CD14-positive monocyte (primary cell): ENCODE results near the gene BRAF. TPM values are rescaled to one million over a fixed set of nuclear protein-coding genes. Genes with fewer than 3 reads are reported as not detected.

Experiments used
- DNase-seq, 3 donors: peaks; one replicate each; pipeline ENCODE4 v3.0.0-alpha.2; 2011 to 2022
- H2AFZ ChIP-seq: 2 replicates; pipeline ENCODE4 v1.6.0; 2012; ENCODE audit warnings: mild to moderate bottlenecking, low read depth, low read length, inconsistent platforms; ENCODE audit not compliant: insufficient read depth, poor library complexity, severe bottlenecking
- H3K27ac ChIP-seq, 2 donors: 1 replicate in 1 of 2; 2 replicates in 1 of 2; pipeline ENCODE4 v1.5.1; 2012 to 2013; ENCODE audit warnings: low read length in 2 of 2, control low read depth in 1 of 2, inconsistent platforms in 1 of 2, low read depth in 1 of 2, mild to moderate bottlenecking in 1 of 2
- H3K27me3 ChIP-seq, 2 donors: one replicate each; pipeline versions ENCODE4 v1.6.0 to v1.6.1; 2011 to 2013; ENCODE audit warnings: low read length in 2 of 2; ENCODE audit not compliant: control insufficient read depth in 2 of 2, insufficient read depth in 2 of 2
- H3K36me3 ChIP-seq, 2 donors: replicated peaks in 1 of 2; 1 replicate in 1 of 2; 2 replicates in 1 of 2; pipeline versions ENCODE4 v1.5.1 to v1.6.1; 2012 to 2013; ENCODE audit warnings: low read length in 2 of 2, control low read depth in 1 of 2, inconsistent platforms in 1 of 2, mild to moderate bottlenecking in 1 of 2; ENCODE audit not compliant: insufficient read depth in 2 of 2, control insufficient read depth in 1 of 2
- H3K4me1 ChIP-seq, 2 donors: 1 replicate in 1 of 2; 2 replicates in 1 of 2; pipeline versions ENCODE4 v1.5.1 to v1.6.1; 2012 to 2013; ENCODE audit warnings: low read length in 2 of 2, control low read depth in 1 of 2, inconsistent platforms in 1 of 2, mild to moderate bottlenecking in 1 of 2, moderate library complexity in 1 of 2; ENCODE audit not compliant: insufficient read depth in 2 of 2, control insufficient read depth in 1 of 2
- H3K4me2 ChIP-seq: replicated peaks from 2 replicates; pipeline ENCODE3; 2012; ENCODE audit warnings: low read length, moderate library complexity, mild to moderate bottlenecking; ENCODE audit not compliant: poor library complexity, severe bottlenecking; ENCODE audit errors: extremely low read depth
- H3K4me3 ChIP-seq, 3 experiments: fragments of 200-600 bp in 1 of 3; sonication (generic) in 1 of 3; replicated peaks in 1 of 3; 1 replicate in 2 of 3; 2 replicates in 1 of 3; pipeline ENCODE4 v1.5.1; 2011 to 2013; ENCODE audit warnings: low read length in 3 of 3, mild to moderate bottlenecking in 3 of 3, control low read depth in 2 of 3, low read depth in 2 of 3, inconsistent platforms in 1 of 3, moderate library complexity in 1 of 3
- H3K79me2 ChIP-seq: 2 replicates; pipeline ENCODE4 v1.6.0; 2012; ENCODE audit warnings: mild to moderate bottlenecking, control low read depth, inconsistent platforms, low read length, moderate library complexity; ENCODE audit not compliant: insufficient read depth
- H3K9ac ChIP-seq: 2 replicates; pipeline ENCODE4 v1.6.0; 2017; ENCODE audit warnings: low read length, mild to moderate bottlenecking; ENCODE audit not compliant: insufficient read depth, poor library complexity, severe bottlenecking
- H3K9me3 ChIP-seq, 2 donors: replicated peaks in 1 of 2; 1 replicate in 1 of 2; 2 replicates in 1 of 2; pipeline versions ENCODE4 v1.5.1 to v1.6.1; 2012 to 2013; ENCODE audit warnings: low read length in 2 of 2, control low read depth in 1 of 2; ENCODE audit not compliant: control insufficient read depth in 1 of 2, insufficient read depth in 1 of 2
- H4K20me1 ChIP-seq: 2 replicates; pipeline ENCODE4 v1.6.0; 2012; ENCODE audit warnings: mild to moderate bottlenecking, low read length, control low read depth, moderate library complexity; ENCODE audit not compliant: insufficient read depth
- H3K27ac Mint-ChIP-seq, 7 donors: one replicate each; pipeline ENCODE4 v1.8.0; 2020; ENCODE audit warnings: mild to moderate bottlenecking in 7 of 7, mixed read lengths in 7 of 7, moderate library complexity in 6 of 7, inconsistent platforms in 2 of 7
- H3K27me3 Mint-ChIP-seq, 3 donors: one replicate each; pipeline ENCODE4 v1.8.0; 2021 to 2022; ENCODE audit warnings: low read depth in 3 of 3, mild to moderate bottlenecking in 3 of 3, mixed read lengths in 3 of 3, moderate library complexity in 3 of 3, inconsistent platforms in 1 of 3
- H3K36me3 Mint-ChIP-seq, 2 donors: one replicate each; pipeline ENCODE4 v1.8.0; 2020; ENCODE audit warnings: mixed read lengths in 2 of 2, inconsistent platforms in 1 of 2, mild to moderate bottlenecking in 1 of 2
- H3K4me1 Mint-ChIP-seq: one replicate; pipeline ENCODE4 v1.8.0; 2020; ENCODE audit warnings: mild to moderate bottlenecking, mixed read lengths
- H3K4me3 Mint-ChIP-seq, 2 donors: one replicate each; pipeline ENCODE4 v1.8.0; 2020; ENCODE audit warnings: mild to moderate bottlenecking in 2 of 2, mixed read lengths in 2 of 2, moderate library complexity in 1 of 2
- H3K9me3 Mint-ChIP-seq, 7 donors: one replicate each; pipeline ENCODE4 v1.8.0; 2020 to 2022; ENCODE audit warnings: mixed read lengths in 7 of 7, mild to moderate bottlenecking in 6 of 7, moderate library complexity in 6 of 7, inconsistent platforms in 2 of 7
- WGBS: methylation state at CpG from one replicate; pipeline ENCODE4 v1.1.5; 2013; ENCODE audit warnings: missing lambda C conversion rate; ENCODE audit not compliant: insufficient coverage; 5-methylcytosine and 5-hydroxymethylcytosine counted together
- intact Hi-C, 2 donors: fragments of 100-400 bp; cut with micrococcal nuclease; formaldehyde crosslinking; loops; one replicate each; pipeline versions ENCODE4 v1.15.0 to v1.15.1; 2023
- polyA plus RNA-seq, 3 donors: library from polyadenylated mRNA; depleted of rRNA in 1 of 3; unstranded in 2 of 3; stranded (reverse) in 1 of 3; fragments of 300-500 nt in 2 of 3; fragments of >200 nt in 1 of 3; fragmentation: Illumina TruSeq in 2 of 3; gene quantifications; 1 replicate in 2 of 3; 2 replicates in 1 of 3; pipeline ENCODE4 v1.2.3, GENCODE V29; 2012 to 2021
- TF ChIP-seq, protein P1 (sequence below): fragments of 200-600 bp; IDR thresholded peaks from one replicate; pipeline ENCODE4 v1.8.0; 2022; ENCODE audit warnings: antibody characterized with exemption, mild to moderate bottlenecking

BRAF gene
- polyA plus RNA-seq, 3 donors, result 3.8 to 10.0 (median 5.6) TPM

GRCh38 chr7:140972344-140972743 lies 47.6 kb upstream of the BRAF start:
- TF ChIP-seq, protein P1, sequence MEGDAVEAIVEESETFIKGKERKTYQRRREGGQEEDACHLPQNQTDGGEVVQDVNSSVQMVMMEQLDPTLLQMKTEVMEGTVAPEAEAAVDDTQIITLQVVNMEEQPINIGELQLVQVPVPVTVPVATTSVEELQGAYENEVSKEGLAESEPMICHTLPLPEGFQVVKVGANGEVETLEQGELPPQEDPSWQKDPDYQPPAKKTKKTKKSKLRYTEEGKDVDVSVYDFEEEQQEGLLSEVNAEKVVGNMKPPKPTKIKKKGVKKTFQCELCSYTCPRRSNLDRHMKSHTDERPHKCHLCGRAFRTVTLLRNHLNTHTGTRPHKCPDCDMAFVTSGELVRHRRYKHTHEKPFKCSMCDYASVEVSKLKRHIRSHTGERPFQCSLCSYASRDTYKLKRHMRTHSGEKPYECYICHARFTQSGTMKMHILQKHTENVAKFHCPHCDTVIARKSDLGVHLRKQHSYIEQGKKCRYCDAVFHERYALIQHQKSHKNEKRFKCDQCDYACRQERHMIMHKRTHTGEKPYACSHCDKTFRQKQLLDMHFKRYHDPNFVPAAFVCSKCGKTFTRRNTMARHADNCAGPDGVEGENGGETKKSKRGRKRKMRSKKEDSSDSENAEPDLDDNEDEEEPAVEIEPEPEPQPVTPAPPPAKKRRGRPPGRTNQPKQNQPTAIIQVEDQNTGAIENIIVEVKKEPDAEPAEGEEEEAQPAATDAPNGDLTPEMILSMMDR, result no peak
- Mint-ChIP-seq H3K27me3 (peaks cover 0 to 2% (median 0%) of the 10 kb centered on the region in 3 donors), H3K4me3 (no peak overlapping the region), H3K36me3 (no peaks in the 10 kb centered on the region), H3K27ac (no peak overlapping the region), H3K9me3 (peaks cover 0 to 2% (median 0%) of the 10 kb centered on the region in 7 donors), H3K4me1 (peaks cover 9% of the 10 kb centered on the region)
- Histone ChIP-seq H3K9ac (no peak overlapping the region), H3K36me3 (no peaks in the 10 kb centered on the region), H2AFZ (no peak overlapping the region), H4K20me1 (no peaks in the 10 kb centered on the region), H3K27me3 (no peaks in the 10 kb centered on the region), H3K4me3 (no peak overlapping the region), H3K27ac (no peak overlapping the region), H3K4me2 (no peak overlapping the region), H3K79me2 (no peaks in the 10 kb centered on the region), H3K4me1 (no peaks in the 10 kb centered on the region), H3K9me3 (no peaks in the 10 kb centered on the region)
- no peak for DNase-seq
- intact Hi-C loops, result no loop called here
- WGBS, result no CpG with 5 or more reads among the region's 2 CpGs

GRCh38 chr7:140967438-140967837 lies 42.7 kb upstream of the BRAF start:
- no peak overlapping the region for H3K27ac Mint-ChIP-seq
- H3K9me3 Mint-ChIP-seq, result no peaks in the 10 kb centered on the region
- intact Hi-C loops, result no loop called here
- H3K27me3 ChIP-seq, result no peaks in the 10 kb centered on the region
- no peaks in the 10 kb centered on the region for H3K4me1 Mint-ChIP-seq
- H3K9ac ChIP-seq, result no peak overlapping the region
- no peak overlapping the region for H3K4me3 ChIP-seq
- no peak for DNase-seq
- no peaks in the 10 kb centered on the region for H3K79me2 ChIP-seq
- H2AFZ ChIP-seq, result no peak overlapping the region
- no peak overlapping the region for H3K4me3 Mint-ChIP-seq
- H3K4me2 ChIP-seq, result no peak overlapping the region
- no peaks in the 10 kb centered on the region for H4K20me1 ChIP-seq
- no peaks in the 10 kb centered on the region for H3K36me3 Mint-ChIP-seq
- WGBS, result 85% methylated on average over 2 of the region's 2 CpGs
- no peaks in the 10 kb centered on the region for H3K36me3 ChIP-seq
- no peaks in the 10 kb centered on the region for H3K4me1 ChIP-seq
- no peaks in the 10 kb centered on the region for H3K9me3 ChIP-seq
- peaks cover 0 to 2% (median 0%) of the 10 kb centered on the region in 3 donors for H3K27me3 Mint-ChIP-seq
- TF ChIP-seq, protein P1, result no peak
- no peak overlapping the region for H3K27ac ChIP-seq
